ENCODE results near the gene SPTB.

SPTB gene

GRCh38 chr14:64849940-64850339 lies 29.8 kb downstream of the SPTB start:
- Mint-ChIP-seq H3K36me3 (ENCODE audit: low read depth) (no peaks in the 10 kb centered on the region), H3K27me3 (peaks cover 27% of the 10 kb centered on the region), H3K27ac (no peak overlapping the region), H3K4me3 (no peak overlapping the region), H3K4me1 (ENCODE audit: low read depth) (peaks cover 11% of the 10 kb centered on the region), H3K9me3 (no peaks in the 10 kb centered on the region)
- DNase-seq: no peak

DNA sequence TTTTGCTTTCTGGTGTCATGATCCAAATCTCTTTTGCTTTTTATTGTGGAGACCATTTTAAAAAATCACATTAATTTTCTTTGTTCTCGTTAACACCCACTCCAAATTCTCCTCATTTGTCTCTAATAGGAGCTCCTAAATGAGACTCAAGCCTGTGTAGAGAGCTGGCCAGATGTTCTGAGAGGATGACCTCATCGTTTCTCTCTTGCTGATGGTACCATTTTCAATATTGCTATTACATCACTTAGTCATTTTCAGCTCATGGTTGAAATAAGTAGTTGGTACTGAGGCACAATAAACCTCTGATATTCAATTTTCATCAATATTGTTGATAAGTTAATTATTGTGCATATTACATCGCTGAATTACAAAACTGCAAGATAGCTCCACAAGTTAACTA lies 31.5 kb downstream of the SPTB start:
- H3K9me3 Mint-ChIP-seq: no peaks in the 10 kb centered on the region
- peaks cover 37% of the 10 kb centered on the region for H3K27me3 Mint-ChIP-seq
- H3K36me3 Mint-ChIP-seq (ENCODE audit: low read depth): no peaks in the 10 kb centered on the region
- no peak overlapping the region for H3K27ac Mint-ChIP-seq
- DNase-seq: no peak
- peaks cover 11% of the 10 kb centered on the region for H3K4me1 Mint-ChIP-seq (ENCODE audit: low read depth)
- H3K4me3 Mint-ChIP-seq: no peak overlapping the region

GRCh38 chr14:64846319-64846718 lies 33.4 kb downstream of the SPTB start:
- DNase-seq: no peak
- peaks cover 51% of the 10 kb centered on the region for H3K27me3 Mint-ChIP-seq
- H3K27ac Mint-ChIP-seq: no peak overlapping the region
- no peak overlapping the region for H3K4me3 Mint-ChIP-seq
- no peaks in the 10 kb centered on the region for H3K36me3 Mint-ChIP-seq (ENCODE audit: low read depth)
- peaks cover 11% of the 10 kb centered on the region for H3K4me1 Mint-ChIP-seq (ENCODE audit: low read depth)
- no peaks in the 10 kb centered on the region for H3K9me3 Mint-ChIP-seq

DNA sequence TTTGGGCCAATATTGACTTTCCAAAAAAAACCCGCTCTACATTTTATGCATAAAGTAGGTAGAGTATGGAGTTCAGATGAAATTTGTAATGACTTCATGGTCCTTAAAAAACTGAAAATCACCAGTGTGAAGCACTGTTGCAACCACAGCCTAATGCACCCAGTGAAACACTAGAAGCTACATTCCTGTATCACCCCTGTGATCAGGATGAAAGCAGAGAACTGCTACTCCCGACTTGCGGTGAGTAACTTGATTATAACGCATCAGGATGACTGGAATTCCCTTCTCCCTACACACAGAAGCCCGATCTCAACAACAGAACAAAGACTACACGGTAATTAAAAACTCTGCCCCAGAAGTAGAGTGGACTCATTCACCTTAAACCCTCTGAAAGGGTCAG lies 33.8 kb downstream of the SPTB start:
- Mint-ChIP-seq H3K9me3 (no peaks in the 10 kb centered on the region), H3K4me1 (ENCODE audit: low read depth) (peaks cover 11% of the 10 kb centered on the region), H3K27me3 (peaks cover 55% of the 10 kb centered on the region), H3K36me3 (ENCODE audit: low read depth) (no peaks in the 10 kb centered on the region), H3K27ac (no peak overlapping the region), H3K4me3 (no peak overlapping the region)
- DNase-seq: no peak

DNA sequence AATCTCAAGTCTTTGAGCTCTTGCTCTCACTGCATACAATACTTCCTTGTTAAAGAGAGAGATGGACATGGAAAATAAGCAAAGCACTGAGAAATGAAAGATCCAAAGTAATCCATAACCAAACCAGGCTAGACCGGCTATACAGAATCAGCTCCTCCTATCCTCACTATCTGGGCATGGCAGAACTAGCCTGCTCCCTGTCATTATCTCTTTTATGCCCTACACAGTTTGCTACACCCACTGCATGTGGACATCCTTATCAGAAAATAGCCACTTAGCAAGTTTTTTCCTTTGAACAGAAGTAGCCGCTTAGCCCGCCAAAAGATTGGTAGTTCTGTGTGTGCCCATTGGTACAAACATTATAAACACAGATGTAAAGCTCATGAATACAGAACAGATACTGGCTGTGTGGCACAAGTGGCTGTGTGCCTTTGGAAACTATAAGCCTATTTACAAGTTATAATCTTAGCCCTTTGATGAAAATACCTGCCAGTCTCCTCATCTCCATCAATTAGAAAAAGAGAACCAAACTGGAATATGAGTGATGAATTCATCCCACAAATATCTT lies 34.7 kb downstream of the SPTB start:
- Mint-ChIP-seq H3K36me3 (ENCODE audit: low read depth) (no peaks in the 10 kb centered on the region), H3K4me1 (ENCODE audit: low read depth) (peaks cover 11% of the 10 kb centered on the region), H3K27ac (no peak overlapping the region), H3K27me3 (peaks cover 52% of the 10 kb centered on the region), H3K9me3 (no peaks in the 10 kb centered on the region), H3K4me3 (no peak overlapping the region)
- no peak for DNase-seq

- no peaks in the 10 kb centered on the region for H3K36me3 Mint-ChIP-seq (ENCODE audit: low read depth)
- H3K27ac Mint-ChIP-seq: no peak overlapping the region
Observed at GRCh38 chr14:64844272-64844671, 35.4 kb downstream of the SPTB start.

DNA sequence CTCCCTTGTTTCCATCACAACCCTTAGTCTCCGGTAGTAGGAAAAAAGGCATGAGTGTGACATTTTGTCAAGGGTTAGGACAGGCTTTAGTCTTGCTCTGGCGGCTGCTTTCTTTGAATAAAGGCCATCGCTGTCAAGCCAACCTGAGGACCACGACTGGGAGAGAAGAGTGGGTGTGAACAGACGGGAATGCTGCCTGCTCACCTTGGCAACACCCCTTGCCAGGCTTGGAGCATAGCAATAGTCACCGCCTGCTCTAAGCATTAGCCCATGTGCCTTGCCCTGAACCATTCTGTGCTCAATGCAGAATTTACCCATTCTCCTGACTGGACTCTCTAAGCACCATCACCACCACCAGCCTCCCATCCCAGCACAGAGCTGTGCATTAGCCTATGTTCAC lies 36.2 kb downstream of the SPTB start:
- H3K27me3 Mint-ChIP-seq: peaks cover 52% of the 10 kb centered on the region

More at GRCh38 chr14:64844272-64844671, 35.4 kb downstream of the SPTB start:
- no peaks in the 10 kb centered on the region for H3K9me3 Mint-ChIP-seq
- H3K27me3 Mint-ChIP-seq: peaks cover 50% of the 10 kb centered on the region
- H3K4me1 Mint-ChIP-seq (ENCODE audit: low read depth): peaks cover 11% of the 10 kb centered on the region
- no peak overlapping the region for H3K4me3 Mint-ChIP-seq
- no peak for DNase-seq

DNA sequence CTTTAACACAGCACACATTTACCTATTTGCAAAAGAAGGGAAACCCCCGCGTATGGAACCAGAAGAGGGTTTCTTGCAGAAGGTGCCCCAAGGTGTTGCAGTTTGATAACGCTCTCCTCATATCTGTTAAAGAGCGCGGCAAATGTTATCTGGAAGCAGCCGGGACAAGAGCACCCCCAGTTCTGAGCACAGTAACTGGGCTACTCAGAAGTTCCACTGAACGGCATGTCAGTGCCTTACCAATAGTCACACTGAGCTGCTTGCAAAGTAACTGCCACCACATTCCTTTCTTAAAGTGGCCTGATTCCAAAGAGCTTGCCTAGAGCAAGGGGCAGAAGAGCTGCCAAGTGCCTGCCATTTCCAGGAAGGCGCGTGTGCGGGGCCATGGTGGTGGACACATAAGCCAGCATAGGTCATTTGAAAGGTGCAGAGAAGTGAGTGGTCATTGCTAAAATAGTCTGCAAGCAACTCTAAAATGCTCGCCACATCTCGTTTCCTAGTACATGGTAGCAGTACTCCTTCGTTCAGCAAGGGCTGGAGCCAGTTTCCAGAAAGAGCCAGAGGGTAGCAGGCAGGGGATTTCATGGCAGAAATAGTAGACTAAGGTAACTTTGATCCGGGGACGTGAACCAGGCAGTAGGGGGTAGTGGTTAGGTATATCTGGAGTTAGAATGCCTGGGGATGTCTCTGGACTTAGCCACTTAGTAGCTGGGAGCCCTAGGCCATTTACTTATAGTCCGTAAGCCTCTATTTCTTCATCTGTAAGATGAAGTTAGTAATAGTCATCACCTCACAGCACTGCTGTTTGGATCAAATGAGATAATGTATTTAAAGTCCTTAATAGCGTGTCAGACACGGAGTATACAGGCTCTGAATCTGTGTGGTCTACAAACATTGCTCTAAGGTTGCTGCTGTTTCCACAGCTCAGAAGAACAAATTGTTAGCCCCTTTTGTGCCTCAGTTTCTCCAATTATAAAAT lies 37.6 kb downstream of the SPTB start:
- Mint-ChIP-seq H3K27me3 (peaks cover 56% of the 10 kb centered on the region), H3K36me3 (ENCODE audit: low read depth) (no peaks in the 10 kb centered on the region), H3K4me1 (ENCODE audit: low read depth) (no peaks in the 10 kb centered on the region), H3K9me3 (no peaks in the 10 kb centered on the region), H3K4me3 (no peak overlapping the region), H3K27ac (no peak overlapping the region)
- no peak for DNase-seq

More for the DNA sequence above, 36.2 kb downstream of the SPTB start:
- Mint-ChIP-seq H3K4me1 (ENCODE audit: low read depth) (peaks cover 11% of the 10 kb centered on the region), H3K4me3 (no peak overlapping the region), H3K36me3 (ENCODE audit: low read depth) (no peaks in the 10 kb centered on the region), H3K27ac (no peak overlapping the region), H3K9me3 (no peaks in the 10 kb centered on the region)
- no peak for DNase-seq

GRCh38 chr14:64841121-64841651 lies 38.5 kb downstream of the SPTB start:
- H3K4me1 Mint-ChIP-seq (ENCODE audit: low read depth): no peaks in the 10 kb centered on the region
- H3K27ac Mint-ChIP-seq: no peak overlapping the region
- H3K4me3 Mint-ChIP-seq: no peak overlapping the region
- no peaks in the 10 kb centered on the region for H3K36me3 Mint-ChIP-seq (ENCODE audit: low read depth)
- H3K9me3 Mint-ChIP-seq: no peaks in the 10 kb centered on the region
- peaks cover 59% of the 10 kb centered on the region for H3K27me3 Mint-ChIP-seq
- DNase-seq: no peak

- Mint-ChIP-seq H3K27me3 (peaks cover 47% of the 10 kb centered on the region), H3K4me1 (ENCODE audit: low read depth) (no peaks in the 10 kb centered on the region), H3K27ac (no peak overlapping the region), H3K9me3 (no peaks in the 10 kb centered on the region), H3K4me3 (no peak overlapping the region), H3K36me3 (ENCODE audit: low read depth) (no peaks in the 10 kb centered on the region)
- DNase-seq: no peak
Observed at GRCh38 chr14:64838656-64839055, 41.1 kb downstream of the SPTB start.

DNA sequence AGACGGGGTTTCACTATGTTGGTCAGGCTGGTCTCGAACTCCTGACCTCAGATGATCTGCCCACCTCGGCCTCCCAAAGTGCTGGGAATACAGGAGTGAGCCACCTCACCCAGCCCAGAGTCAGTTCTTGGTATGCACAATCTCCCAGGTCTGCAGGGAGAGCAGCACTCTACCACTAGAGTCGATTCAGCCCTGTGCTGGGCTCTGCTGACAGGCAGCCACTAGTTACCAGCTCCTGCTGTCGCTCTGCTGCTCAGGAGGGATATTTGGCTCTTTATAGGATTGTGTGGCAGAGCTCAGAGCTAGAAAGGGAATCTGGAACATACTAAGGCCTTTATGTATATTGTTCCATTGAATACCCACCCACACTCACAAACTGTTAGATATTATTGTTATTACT lies 44.3 kb downstream of the SPTB start:
- Mint-ChIP-seq H3K27ac (no peak overlapping the region), H3K36me3 (ENCODE audit: low read depth) (no peaks in the 10 kb centered on the region), H3K27me3 (peaks cover 23% of the 10 kb centered on the region), H3K4me1 (ENCODE audit: low read depth) (no peaks in the 10 kb centered on the region), H3K4me3 (no peak overlapping the region), H3K9me3 (no peaks in the 10 kb centered on the region)
- DNase-seq: no peak

DNA sequence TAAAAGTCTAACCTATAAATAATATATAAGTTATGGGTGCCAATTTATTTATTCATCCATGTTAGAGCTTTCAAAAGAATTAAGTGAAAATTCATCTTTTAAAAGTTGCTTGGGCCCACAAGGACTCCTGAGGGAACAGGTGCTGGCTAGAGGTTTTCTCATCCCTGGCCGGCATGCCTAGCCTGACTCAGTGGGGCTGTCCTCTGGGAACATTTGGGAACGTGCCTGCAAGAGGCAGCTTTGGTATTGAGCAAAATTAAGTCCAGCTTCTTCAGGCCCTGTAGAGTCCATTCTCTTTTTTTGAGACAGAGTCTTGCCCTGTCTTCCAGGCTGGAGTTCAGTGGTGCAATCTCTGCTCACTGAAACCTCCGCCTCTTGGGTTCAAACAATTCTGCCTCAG lies 44.7 kb downstream of the SPTB start:
- Mint-ChIP-seq H3K9me3 (no peaks in the 10 kb centered on the region), H3K4me3 (no peak overlapping the region), H3K27me3 (peaks cover 22% of the 10 kb centered on the region), H3K27ac (no peak overlapping the region), H3K36me3 (ENCODE audit: low read depth) (no peaks in the 10 kb centered on the region), H3K4me1 (ENCODE audit: low read depth) (no peaks in the 10 kb centered on the region)
- DNase-seq: no peak

- no peaks in the 10 kb centered on the region for H3K9me3 Mint-ChIP-seq
- H3K4me3 Mint-ChIP-seq: no peak overlapping the region
- H3K4me1 Mint-ChIP-seq (ENCODE audit: low read depth): no peaks in the 10 kb centered on the region
- H3K27ac Mint-ChIP-seq: no peak overlapping the region
- no peaks in the 10 kb centered on the region for H3K36me3 Mint-ChIP-seq (ENCODE audit: low read depth)
- H3K27me3 Mint-ChIP-seq: peaks cover 6% of the 10 kb centered on the region
- no peak for DNase-seq
Observed at GRCh38 chr14:64831419-64831818, 48.3 kb downstream of the SPTB start.

- Mint-ChIP-seq H3K27ac (no peak overlapping the region), H3K9me3 (no peaks in the 10 kb centered on the region), H3K4me1 (ENCODE audit: low read depth) (no peaks in the 10 kb centered on the region), H3K4me3 (no peak overlapping the region), H3K27me3 (peaks cover under 1% of the 10 kb centered on the region), H3K36me3 (ENCODE audit: low read depth) (no peaks in the 10 kb centered on the region)
- DNase-seq: no peak
Observed at GRCh38 chr14:64830961-64831360, 48.7 kb downstream of the SPTB start.

- Mint-ChIP-seq H3K4me3 (no peak overlapping the region), H3K27ac (no peak overlapping the region), H3K9me3 (no peaks in the 10 kb centered on the region), H3K36me3 (ENCODE audit: low read depth) (no peaks in the 10 kb centered on the region), H3K4me1 (ENCODE audit: low read depth) (peaks cover 3% of the 10 kb centered on the region), H3K27me3 (peaks cover 9% of the 10 kb centered on the region)
- no peak for DNase-seq
Observed at GRCh38 chr14:64828071-64828470, 51.6 kb downstream of the SPTB start.
